ENCODE data around the gene C1orf159.
"Not testable (repeated sequence)": the region's sequence is repeated elsewhere in the genome, so short reads cannot be mapped to it uniquely, and the experiment has no call there.

The C1orf159 gene

DNA sequence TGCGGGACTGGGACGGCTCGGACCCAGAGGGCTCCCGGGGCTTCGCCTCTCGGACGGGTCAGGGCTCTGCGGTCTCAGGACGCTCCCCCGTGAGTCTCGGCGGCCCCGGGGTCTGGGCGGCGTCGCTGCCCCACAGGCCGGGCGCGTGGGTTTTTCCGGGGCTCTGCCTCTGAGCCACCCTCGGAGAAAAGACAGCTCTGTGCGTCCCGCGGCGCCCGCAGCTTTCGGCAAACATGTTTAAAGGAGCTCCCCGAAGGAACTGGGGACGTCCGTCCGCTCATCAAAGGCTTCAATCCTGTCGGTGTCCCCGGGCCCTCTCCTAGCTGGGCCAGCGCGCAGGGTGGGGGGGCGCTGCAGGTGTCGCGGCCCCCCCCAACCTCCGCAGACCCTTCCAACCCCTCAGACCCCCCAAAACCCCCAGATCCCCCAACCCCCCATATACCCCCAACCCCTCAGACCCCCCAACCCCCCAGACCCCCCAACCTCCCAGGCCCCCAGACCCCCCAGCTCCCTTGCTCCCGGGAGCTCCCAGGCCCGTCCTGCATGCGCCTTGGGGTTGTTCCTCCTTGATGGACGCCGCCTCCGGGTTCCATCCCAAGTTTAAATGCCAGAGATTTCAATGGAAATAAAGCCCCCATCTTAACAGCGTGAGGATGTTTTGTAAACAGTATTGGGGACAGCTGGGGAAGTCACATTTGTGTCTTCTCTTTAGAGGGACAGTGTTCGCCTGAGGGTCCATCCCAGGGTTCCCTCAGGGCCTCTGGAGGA is 996 bp upstream of the C1orf159 start:
- no peak for DNase-seq

DNA sequence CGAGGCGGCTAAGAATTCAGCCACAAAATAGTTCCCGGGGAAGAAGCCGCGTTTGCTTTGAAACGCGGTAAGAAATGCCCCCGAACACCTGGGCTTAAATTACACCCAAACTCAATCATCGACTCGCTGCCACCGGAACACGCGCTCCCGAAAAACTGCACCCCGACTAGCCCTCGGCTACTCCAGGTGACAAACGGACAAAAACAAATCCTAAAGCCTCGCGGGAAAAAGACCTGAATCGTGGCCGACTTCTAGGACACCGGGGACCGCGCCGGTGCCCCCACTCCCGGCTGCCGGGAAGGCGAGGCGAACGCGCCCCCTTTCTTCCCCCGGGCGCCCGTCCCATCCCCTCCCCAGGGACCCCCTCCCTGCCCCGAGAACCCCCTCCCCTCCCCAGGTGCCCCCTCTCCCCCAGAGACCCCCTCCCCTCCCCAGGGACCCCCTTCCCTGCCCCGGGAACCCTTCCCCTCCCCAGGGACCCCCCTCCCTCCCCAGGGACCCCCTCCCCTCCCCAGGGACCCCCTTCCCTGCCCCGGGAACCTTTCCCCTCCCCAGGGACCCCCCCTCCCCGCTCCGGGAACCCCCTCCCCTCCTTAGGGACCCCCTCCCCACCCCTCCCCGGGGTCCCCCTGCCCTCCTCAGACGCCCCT is 628 bp downstream of the C1orf159 start:
- DNase-seq: no peak

DNA sequence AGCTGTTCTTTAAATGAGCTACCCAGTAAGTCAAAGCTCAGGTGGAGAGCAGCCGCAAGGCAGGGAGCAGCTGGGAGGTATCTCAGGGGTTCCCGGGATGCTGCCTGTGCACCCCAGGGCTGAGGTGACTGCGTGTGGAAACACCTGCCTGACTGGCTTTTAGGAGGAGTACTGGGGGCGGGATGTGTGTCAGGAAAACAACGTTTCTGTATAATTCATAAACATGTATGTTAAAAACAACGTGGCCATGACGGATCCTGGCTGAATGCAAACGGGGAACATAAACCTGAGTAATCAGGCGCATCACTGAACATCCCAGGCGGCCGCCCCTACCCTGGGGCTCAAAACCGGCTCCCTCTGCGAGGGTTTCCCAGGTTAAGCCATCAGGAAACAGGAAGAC is 1.5 kb downstream of the C1orf159 start:
- no peak for DNase-seq

DNA sequence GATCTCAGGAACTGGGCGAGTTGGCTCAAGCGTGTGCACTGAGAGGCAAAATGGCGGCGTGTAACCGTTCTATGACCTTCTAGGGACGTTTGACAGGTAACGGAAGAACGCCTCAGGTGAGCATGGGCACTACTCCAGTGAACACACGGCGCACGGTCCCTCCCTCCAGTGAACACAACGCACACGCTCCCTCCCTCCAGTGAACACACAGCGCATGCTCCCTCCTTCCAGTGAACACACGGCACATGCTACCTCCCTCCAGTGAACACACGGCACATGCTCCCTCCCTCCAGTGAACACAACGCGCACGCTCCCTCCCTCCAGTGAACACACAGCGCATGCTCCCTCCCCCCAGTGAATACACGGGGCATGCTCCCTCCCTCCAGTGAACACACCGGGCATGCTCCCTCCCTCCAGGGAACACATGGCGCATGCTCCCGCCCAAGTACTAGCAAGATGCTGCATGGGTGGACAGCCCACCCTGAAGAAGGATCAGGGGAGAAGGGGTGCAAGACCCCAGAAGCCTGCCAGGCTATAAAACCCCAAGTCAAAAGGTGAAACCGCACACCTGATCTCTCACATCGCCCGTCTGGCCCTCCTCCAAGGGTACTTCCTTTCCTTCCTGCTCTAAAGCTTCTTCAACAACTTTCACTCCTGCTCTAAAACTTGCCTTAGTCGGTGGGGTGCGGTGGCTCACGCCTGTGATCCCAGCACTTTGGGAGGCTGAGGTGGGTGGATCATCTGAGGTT is 3.5 kb downstream of the C1orf159 start:
- no peak for DNase-seq

DNA sequence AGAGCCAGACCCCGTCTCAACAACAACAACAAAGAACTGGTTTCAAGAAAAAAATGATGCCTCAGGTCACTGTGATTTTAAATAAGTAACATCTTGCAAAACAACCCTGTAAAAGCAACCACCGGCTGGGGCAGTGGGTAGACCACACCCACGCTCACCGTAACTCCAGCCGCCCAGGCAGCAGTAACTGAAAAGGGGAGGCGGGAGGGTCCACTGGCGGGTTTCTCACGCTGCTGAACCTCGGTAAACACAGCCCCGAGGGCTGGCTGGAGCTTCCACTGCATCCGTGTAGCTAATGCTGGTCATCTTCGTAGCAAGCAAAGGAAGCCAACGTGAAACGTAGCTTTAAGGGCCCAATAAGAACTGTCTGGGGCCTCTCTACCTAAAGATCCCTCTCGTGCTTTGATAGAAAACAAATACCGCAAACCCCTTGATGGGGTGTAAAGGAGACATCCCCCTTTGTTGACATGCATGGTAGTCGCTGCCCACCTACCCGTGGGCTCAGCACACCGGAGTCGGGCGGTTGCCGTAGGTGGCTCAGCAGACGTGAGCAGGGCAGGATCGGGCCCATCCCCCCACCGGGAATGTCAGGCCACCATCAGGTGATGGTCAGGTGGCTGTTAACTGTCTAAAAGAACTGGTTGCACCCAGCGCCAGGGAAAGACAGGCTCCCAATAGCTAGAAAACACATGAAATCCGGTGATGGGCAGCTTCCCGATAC is 4.2 kb downstream of the C1orf159 start:
- DNase-seq: no peak

DNA sequence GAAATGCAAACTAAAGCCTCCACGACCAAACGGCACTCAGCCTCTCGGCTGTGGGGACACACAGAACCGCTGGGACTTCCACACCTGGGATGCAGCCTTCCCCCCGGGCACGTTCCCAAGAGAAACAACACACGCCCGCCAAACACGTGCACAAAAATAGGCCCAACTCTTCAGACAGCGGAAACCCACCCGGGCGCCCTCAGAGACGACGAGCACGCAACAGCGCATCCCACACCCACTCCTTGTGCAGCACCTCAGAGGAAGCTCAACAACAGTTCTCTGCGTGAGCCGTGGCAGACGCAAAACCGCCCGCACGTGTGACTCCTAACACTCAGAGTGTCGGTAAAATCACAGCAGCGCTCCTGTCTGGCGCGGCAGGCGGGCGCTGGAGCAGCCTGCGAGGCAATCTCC is 5.3 kb downstream of the C1orf159 start:
- no peak for DNase-seq

DNA sequence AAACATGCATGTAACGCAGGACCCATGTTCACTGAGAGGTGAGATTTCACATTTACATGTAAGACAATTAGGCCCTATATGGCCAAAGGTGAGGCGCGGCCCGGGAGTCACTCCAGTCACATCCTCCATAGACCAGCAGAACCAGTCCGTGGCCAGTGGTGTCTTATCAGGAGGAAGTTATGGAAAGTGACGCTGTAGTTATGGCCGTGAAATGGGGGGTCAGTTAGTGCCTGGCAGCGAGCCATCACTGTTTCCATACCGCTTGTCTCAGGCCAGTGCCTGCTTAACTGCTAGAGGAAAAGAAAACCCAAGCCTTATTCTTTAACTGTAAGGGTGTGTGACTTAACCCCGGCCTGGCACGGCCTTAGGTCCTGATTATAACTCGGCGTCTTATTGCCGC is 6.1 kb downstream of the C1orf159 start:
- DNase-seq: no peak

DNA sequence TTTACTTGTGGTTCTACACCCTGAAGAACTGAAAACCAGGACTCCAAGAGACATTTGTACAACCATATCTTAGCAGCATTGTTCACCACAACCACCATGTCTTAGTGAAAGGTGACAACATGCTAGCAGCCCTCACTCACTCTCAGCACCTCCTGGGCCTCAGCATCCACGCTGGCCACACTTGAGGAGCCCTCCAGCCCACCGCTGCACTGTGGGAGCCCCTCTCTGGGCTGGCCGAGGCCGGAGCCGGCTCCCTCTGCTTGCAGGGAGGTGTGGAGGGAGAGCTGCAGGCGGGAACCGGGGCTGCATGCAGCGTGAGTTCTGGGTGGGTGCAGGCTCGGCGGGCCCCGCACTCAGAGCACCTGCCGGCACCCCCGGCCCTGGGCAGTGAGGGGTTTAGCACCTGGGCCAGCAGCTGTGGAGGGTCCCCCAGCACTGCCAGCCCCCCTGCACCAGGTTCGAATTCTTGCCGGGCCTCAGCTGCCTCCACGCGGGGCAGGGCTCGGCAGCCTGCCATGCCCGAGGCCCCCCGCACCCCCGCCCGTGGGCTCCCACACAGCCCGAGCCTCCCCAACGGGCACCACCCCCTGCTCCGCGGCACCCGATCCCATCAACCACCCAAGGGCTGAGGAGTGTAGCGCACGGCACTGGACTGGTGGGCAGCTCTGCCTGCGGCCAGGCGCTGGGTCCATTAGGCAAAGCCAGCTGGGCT is 9.2 kb downstream of the C1orf159 start:
- no peak for DNase-seq

DNA sequence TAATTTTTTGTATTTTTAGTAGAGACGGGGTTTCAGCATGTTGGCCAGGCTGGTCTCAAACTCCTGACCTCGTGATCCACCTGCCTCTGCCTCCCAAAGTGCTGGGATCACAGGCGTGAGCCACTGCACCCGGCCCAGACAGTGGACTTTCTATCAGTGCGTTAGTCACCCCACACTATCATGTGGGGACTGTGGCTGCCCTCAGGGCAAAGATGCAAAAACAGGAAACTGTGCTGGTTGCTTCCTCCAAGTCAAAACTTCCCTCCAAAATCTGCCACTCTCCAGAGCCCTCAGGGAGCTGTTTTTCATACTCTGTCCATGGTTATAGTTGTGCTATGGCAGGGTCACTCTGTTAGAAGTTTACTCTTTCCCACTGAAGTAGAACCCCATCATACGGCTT is 11.7 kb downstream of the C1orf159 start:
- not testable (repeated sequence) for DNase-seq

DNA sequence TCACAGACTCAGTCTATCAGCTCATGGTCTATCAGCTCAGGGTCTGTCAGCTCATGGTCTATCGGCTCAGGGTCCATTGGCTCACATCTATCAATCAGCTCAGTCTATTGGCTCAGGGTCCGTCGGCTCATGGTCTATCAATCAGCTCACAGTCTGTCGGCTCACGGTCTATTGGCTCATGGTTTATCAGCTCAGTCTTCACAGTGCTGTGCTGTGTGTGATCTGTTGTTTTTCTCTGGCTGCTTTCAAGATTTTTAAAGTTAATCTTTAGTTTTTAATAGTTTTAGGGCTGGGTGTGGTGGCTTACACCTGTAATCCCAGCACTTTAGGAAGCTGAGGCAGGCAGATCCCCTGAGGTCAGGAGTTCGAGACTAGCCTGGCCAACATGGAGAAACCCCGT is 14.4 kb downstream of the C1orf159 start:
- no peak for DNase-seq

DNA sequence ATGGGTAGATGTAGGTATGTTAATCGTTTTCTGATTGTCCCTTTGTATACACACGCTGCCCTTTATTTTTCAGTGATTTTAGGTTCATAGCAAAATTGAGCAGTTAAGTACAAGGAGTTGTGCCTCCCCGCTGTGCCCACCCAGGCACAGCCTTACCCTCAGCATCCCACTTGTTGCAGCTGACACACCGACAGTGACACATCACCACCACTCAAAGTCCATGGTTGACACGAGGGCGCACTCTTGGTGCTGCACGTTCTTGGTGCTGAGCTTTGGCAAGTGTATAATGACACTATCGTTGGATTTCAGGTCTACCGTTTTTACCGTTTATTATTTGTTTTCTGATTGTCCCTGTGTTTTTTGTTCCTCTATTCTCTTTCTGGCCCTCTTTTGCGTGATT is 15.6 kb downstream of the C1orf159 start:
- no peak for DNase-seq

DNA sequence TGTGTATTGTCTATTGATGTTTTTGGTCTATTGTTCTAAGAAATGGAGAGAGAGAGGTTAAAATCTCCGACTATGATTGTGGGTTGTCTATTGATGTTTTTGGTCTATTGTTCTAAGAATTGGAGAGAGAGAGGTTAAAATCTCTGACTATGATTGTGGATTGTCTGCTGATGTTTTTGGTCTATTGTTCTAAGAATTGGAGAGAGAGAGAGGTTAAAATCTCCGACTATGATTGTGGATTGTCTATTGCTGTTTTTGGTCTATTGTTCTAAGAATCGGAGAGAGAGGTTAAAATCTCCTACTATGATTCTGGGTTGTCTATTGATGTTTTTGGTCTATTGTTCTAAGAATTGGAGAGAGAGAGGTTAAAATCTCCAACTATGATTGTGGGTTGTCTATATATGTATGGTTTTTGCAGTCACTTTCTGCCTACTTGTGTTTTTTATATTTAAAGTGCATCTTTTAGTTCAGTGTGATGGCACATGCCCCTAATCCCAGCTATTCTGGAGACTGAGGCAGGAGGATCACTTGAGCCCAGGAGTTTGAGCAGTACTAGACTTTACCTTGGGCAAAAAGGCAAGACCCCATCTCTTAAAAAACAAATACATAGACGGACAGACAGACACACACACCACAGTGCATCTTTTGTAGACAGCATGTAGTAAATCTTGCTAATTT is 16.2 kb downstream of the C1orf159 start:
- DNase-seq: no peak

DNA sequence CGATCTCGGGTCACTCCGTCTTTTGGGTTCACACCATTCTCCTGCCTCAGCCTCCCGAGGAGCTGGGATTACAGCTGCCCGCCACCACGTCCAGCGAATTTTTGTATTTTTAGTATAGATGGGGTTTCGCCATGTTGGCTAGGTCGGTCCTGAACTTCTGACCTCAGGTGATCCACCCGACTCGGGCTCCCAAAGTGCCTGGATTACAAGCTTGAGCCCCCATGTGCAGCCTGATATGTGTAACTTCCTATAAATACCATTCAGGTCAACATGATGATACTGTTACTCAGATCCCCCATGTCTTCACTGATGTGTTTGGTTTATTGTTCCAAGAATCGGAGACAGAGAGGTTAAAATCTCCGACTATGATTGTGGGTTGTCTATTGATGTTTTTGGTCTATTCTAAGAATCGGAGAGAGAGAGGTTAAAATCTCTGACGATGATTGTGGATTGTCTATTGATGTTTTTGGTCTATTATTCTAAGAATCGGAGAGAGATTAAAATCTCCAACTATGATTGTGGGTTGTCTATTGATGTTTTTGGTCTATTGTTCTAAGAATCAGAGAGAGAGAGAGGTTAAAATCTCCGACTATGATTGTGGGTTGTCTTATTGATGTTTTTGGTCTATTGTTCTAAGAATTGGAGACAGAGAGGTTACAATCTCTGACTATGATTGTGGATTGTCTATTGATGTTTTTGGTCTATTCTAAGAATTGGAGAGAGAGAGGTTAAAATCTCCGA is 17.0 kb downstream of the C1orf159 start:
- no peak for DNase-seq

DNA sequence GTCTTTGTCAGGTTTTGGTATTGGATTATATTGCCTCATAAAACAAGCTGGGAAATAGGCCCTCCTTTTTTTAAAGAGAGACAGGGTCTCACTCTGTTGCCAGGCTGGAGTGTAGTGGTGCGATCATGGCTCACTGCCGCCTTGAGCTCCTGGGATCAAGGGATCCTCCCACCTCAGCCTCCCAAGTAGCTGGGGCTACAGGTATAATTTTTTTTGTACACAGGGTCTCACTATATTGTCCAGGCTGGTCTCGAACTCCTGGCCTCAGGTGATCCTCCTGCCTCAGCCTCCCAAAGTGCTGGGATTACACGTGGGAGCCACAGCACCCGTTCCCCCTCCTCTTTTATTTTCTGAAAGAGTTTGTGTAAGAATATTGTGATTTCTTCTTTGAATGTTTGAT is 19.8 kb downstream of the C1orf159 start:
- not testable (repeated sequence) for DNase-seq

DNA sequence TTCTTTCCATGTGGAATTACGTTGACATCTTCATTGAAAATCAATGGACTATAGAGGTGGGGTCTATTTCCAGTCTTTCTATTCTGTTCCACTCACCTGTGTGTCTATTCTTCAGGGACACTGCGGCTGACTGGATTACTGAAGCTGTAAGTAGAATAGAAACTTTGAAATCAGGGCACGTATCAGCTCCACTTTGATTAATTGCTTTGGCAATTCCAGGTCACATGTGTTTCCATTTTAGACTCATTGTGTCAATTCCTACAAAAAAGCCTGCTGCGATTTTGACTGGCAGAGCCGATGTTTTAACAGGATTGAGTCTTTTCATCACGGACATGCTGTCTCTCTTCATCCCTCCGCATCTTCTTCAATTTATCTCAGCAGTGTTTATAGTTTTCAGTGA is 20.9 kb downstream of the C1orf159 start:
- DNase-seq: no peak

DNA sequence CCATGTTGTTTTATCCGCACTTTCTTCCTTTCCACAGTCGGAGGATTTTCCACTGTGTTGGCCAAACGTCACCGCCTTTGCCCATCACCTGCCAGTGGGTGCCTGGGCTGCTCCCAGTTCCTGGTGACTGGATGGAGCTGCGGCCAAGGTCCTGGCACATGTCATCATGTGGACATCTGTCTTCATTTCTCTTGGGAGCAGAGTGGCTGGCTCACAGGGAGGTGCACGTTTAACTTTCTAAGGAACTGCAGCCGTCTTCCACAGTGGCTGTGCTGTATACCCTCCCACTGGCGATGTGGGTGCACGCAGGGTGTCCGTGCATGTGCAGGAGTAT is 22.3 kb downstream of the C1orf159 start:
- DNase-seq: no peak

DNA sequence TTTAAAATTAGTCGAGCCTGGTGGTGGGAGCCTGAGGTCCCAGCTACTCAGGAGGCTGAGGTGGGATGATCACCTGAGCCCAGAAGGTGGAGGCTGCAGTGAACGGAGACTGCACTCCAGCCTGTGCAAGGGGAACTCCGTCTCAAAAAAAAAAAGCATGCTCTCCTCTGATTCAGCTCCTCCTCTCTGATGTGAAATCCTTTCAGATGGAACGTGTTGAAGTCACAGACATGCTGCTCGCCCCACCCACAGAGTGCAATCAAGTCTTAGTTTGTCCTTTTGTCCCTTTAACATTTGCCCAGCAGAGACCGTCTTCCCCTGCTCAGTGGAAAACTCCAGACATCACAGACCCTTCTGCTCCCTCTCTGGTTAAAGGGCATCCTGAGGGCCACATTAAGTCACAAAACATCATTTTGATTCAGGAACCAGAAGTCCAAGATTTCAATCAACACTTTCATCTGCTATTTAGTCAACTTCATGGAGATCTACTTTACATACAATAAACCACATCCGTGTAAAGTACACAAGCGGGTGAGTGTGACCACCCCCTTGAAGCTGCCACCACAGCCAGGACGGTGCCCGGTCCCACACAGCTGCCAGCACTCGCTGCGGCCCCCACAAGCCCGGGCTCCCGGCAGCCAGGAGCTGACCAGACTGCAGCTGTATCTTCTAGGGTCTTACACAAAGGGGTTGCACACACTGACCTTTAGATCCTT is 22.8 kb downstream of the C1orf159 start:
- no peak for DNase-seq

DNA sequence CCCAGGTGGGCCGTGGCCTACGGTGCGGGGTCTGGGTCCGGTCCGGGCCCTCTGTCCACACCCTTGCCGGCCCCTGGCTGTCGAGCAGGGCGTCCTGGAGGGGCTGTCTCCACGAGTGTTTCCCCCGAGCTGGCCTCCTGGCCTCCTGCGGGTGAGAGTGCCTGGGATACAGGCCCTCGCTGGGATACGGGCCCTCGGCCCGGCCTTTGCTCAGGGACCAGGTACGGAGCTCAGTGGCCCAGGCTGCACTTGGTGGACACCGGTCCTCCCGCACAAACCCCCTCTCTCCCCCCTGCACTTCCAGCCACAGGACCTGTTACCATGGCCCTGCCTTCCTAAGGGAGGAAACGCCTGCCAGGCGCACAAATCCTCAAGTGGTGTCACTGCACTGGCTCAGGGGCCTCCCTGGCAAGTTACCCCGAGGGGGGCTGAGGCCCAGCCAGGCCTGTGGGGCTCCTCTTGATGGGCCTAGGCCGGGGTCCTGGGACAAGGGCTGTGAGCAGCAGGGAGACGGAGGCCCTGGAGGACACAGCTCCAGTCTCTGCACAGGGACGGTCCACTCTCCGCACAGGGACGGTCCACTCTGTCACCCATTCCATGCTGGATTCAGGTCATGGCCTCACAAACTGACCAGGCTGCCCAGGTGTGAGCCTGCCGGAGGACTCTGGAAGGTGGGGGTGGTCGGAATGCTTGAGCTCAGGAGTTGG is 23.6 kb downstream of the C1orf159 start:
- DNase-seq: no peak

DNA sequence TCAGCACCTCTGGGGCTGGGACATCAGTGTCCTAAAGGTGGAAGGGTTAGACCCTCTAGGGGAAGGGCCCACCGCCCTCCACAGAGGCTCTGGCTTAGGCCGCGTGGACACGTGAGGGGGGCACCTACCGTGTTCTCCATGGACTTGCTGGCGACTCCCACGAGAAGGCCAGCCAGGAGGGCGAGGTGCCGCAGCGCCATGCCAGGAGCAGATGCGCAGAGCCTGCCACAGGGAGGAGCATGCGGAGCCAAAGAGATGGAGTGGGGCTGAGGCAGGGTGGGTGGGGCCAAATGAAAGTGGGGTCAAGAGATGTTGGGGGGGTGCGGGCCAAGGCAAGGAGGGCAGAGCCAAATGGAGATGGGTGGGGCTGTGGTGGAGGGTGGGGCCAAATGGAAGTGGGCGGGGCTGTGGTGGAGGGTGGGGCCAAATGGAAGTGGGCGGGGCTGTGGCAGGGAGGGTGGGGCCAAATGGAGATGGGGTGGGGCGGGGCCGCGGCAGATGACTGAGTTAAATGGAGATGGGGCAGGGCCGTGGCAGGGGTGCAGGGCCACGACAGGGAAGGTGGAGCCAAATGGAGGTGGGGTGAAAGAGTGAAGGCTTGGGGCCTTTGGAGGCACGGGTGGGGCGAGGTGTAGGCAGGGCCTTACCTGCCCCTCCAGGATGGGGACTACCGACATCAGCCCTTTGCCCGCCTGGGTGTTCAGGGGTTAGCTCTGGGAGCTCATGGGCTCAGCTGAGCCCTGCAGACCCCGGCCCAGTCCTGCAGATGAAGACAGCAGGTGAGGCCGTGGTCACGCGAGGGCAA is 24.3 kb downstream of the C1orf159 start:
- no peak for DNase-seq

Measured in CD4-positive, alpha-beta T cell treated with Interferon gamma for 1 hour (primary cell).